ENCODE measurements around the gene TEAD2. TPM values are rescaled to one million over a fixed set of nuclear protein-coding genes. Genes with fewer than 3 reads are reported as not detected.

TEAD2 gene
- total and polyA plus RNA-seq, 3 experiments from 2014 or later: not detected

- Histone ChIP-seq H3K36me3 (ENCODE audit: insufficient read depth, low read length) (no peaks in the 10 kb centered on the region), H3K4me1 (ENCODE audit: insufficient read depth, low read length) (no peaks in the 10 kb centered on the region), H3K27ac (ENCODE audit: low read depth, low read length) (no peak overlapping the region), H3K4me3 (ENCODE audit: low read length) (no peak overlapping the region), H3K27me3 (ENCODE audit: insufficient read depth, low read length, poor library complexity, severe bottlenecking) (no peaks in the 10 kb centered on the region), H3K9me3 (ENCODE audit: low read length) (no peaks in the 10 kb centered on the region)
- H3K36me3 Mint-ChIP-seq: peaks cover 0 to 7% (median 0%) of the 10 kb centered on the region in 3 donors
- peaks cover 5 to 8% (median 7%) of the 10 kb centered on the region in 3 donors for H3K4me1 Mint-ChIP-seq
- ChIA-PET POLR2A (no interaction called here), CTCF (no interaction called here)
- no peaks in the 10 kb centered on the region for H3K9me3 Mint-ChIP-seq
- no peak overlapping the region for H3K27ac Mint-ChIP-seq
- DNase-seq: no peak
- peaks cover 0 to 17% of the 10 kb centered on the region in 2 donors for H3K27me3 Mint-ChIP-seq
- no peak overlapping the region for H3K4me3 Mint-ChIP-seq
Observed at GRCh38 chr19:49349567-49349966, 12.6 kb downstream of the TEAD2 start.

GRCh38 chr19:49348305-49349189, 13.7 kb downstream of the TEAD2 start:
- Histone ChIP-seq H3K27ac (ENCODE audit: low read depth, low read length) (no peak overlapping the region), H3K36me3 (ENCODE audit: insufficient read depth, low read length) (no peaks in the 10 kb centered on the region), H3K4me3 (ENCODE audit: low read length) (no peak overlapping the region), H3K4me1 (ENCODE audit: insufficient read depth, low read length) (no peaks in the 10 kb centered on the region), H3K27me3 (ENCODE audit: insufficient read depth, low read length, poor library complexity, severe bottlenecking) (no peaks in the 10 kb centered on the region), H3K9me3 (ENCODE audit: low read length) (no peaks in the 10 kb centered on the region)
- Mint-ChIP-seq H3K27me3 (peaks cover 0 to 9% of the 10 kb centered on the region in 2 donors), H3K36me3 (peaks cover 0 to 7% (median 0%) of the 10 kb centered on the region in 3 donors), H3K9me3 (no peaks in the 10 kb centered on the region), H3K4me3 (no peak overlapping the region), H3K4me1 (peaks cover 6 to 10% (median 9%) of the 10 kb centered on the region in 3 donors), H3K27ac (peak overlapping the region in 1 of 8 donors; percentile 63)
- POLR2A ChIA-PET: no interaction called here
- CTCF ChIA-PET: no interaction called here
- no peak for DNase-seq

GRCh38 chr19:49347835-49348234, 14.4 kb downstream of the TEAD2 start:
- DNase-seq: no peak
- CTCF ChIA-PET: interaction anchor here (0.9 kb wide), 1 partner anchor 97 kb away, joined by 3 read pairs; no protein-coding TSS in a partner anchor

GRCh38 chr19:49347191-49347590, 15.0 kb downstream of the TEAD2 start:
- H3K4me3 Mint-ChIP-seq: no peak overlapping the region
- Histone ChIP-seq H3K9me3 (ENCODE audit: low read length) (no peaks in the 10 kb centered on the region), H3K4me3 (ENCODE audit: low read length) (no peak overlapping the region), H3K27ac (ENCODE audit: low read depth, low read length) (no peak overlapping the region), H3K36me3 (ENCODE audit: insufficient read depth, low read length) (no peaks in the 10 kb centered on the region), H3K4me1 (ENCODE audit: insufficient read depth, low read length) (no peaks in the 10 kb centered on the region), H3K27me3 (ENCODE audit: insufficient read depth, low read length, poor library complexity, severe bottlenecking) (no peaks in the 10 kb centered on the region)
- no peaks in the 10 kb centered on the region for H3K9me3 Mint-ChIP-seq
- CTCF ChIA-PET: interaction anchor here (0.9 kb wide), 1 partner anchor 96 kb away, joined by 3 read pairs; no protein-coding TSS in a partner anchor
- no peaks in the 10 kb centered on the region for H3K27me3 Mint-ChIP-seq
- peaks cover 0 to 9% (median 4%) of the 10 kb centered on the region in 3 donors for H3K36me3 Mint-ChIP-seq
- no peak overlapping the region for H3K27ac Mint-ChIP-seq
- peaks cover 6 to 12% (median 10%) of the 10 kb centered on the region in 3 donors for H3K4me1 Mint-ChIP-seq
- DNase-seq: no peak
- POLR2A ChIA-PET: no interaction called here

More at GRCh38 chr19:49347835-49348234, 14.4 kb downstream of the TEAD2 start:
- H3K9me3 ChIP-seq (ENCODE audit: low read length): no peaks in the 10 kb centered on the region
- POLR2A ChIA-PET: no interaction called here
- H3K27me3 ChIP-seq (ENCODE audit: insufficient read depth, low read length, poor library complexity, severe bottlenecking): no peaks in the 10 kb centered on the region
- Mint-ChIP-seq H3K4me3 (no peak overlapping the region), H3K9me3 (no peaks in the 10 kb centered on the region), H3K27me3 (peaks cover 0 to 2% of the 10 kb centered on the region in 2 donors), H3K27ac (peak overlapping the region in 1 of 8 donors; percentile 7), H3K4me1 (peaks cover 6 to 10% (median 9%) of the 10 kb centered on the region in 3 donors), H3K36me3 (peaks cover 0 to 8% (median 1%) of the 10 kb centered on the region in 3 donors)
- H3K4me3 ChIP-seq (ENCODE audit: low read length): no peak overlapping the region
- no peak overlapping the region for H3K27ac ChIP-seq (ENCODE audit: low read depth, low read length)
- H3K4me1 ChIP-seq (ENCODE audit: insufficient read depth, low read length): no peaks in the 10 kb centered on the region
- no peaks in the 10 kb centered on the region for H3K36me3 ChIP-seq (ENCODE audit: insufficient read depth, low read length)

- Histone ChIP-seq H3K36me3 (ENCODE audit: insufficient read depth, low read length) (no peaks in the 10 kb centered on the region), H3K4me3 (ENCODE audit: low read length) (no peak overlapping the region), H3K27ac (ENCODE audit: low read depth, low read length) (no peak overlapping the region), H3K9me3 (ENCODE audit: low read length) (no peaks in the 10 kb centered on the region), H3K4me1 (ENCODE audit: insufficient read depth, low read length) (no peaks in the 10 kb centered on the region), H3K27me3 (ENCODE audit: insufficient read depth, low read length, poor library complexity, severe bottlenecking) (no peaks in the 10 kb centered on the region)
- ChIA-PET POLR2A (interaction anchor here (0.7 kb wide), 1 partner anchor 546 kb away, joined by 3 read pairs; no protein-coding TSS in a partner anchor), CTCF (no interaction called here)
- H3K27ac Mint-ChIP-seq: peak overlapping the region; percentile 21 to 96 (median 84)
- peak overlapping the region in 1 of 7 donors; percentile 51 for H3K4me3 Mint-ChIP-seq
- H3K36me3 Mint-ChIP-seq: peaks cover 0 to 19% (median 12%) of the 10 kb centered on the region in 3 donors
- H3K27me3 Mint-ChIP-seq: no peaks in the 10 kb centered on the region
- H3K4me1 Mint-ChIP-seq: peaks cover 17 to 20% (median 18%) of the 10 kb centered on the region in 3 donors
- H3K9me3 Mint-ChIP-seq: no peaks in the 10 kb centered on the region
- no peak for DNase-seq
Observed at GRCh38 chr19:49344505-49345423, 17.5 kb downstream of the TEAD2 start.

- H3K27me3 ChIP-seq (ENCODE audit: insufficient read depth, low read length, poor library complexity, severe bottlenecking): no peaks in the 10 kb centered on the region
- no peaks in the 10 kb centered on the region for H3K4me1 ChIP-seq (ENCODE audit: insufficient read depth, low read length)
- no peaks in the 10 kb centered on the region for H3K27me3 Mint-ChIP-seq
- POLR2A ChIA-PET: no interaction called here
- no peak overlapping the region for H3K27ac ChIP-seq (ENCODE audit: low read depth, low read length)
- no peaks in the 10 kb centered on the region for H3K9me3 Mint-ChIP-seq
- peaks cover 23 to 30% (median 27%) of the 10 kb centered on the region in 3 donors for H3K4me1 Mint-ChIP-seq
- CTCF ChIA-PET: interaction anchor here (1.1 kb wide), 1 partner anchor 42 kb away, joined by 4 read pairs; no protein-coding TSS in a partner anchor
- no peak overlapping the region for H3K4me3 ChIP-seq (ENCODE audit: low read length)
- no peaks in the 10 kb centered on the region for H3K9me3 ChIP-seq (ENCODE audit: low read length)
- peaks cover 10% of the 10 kb centered on the region for H3K36me3 ChIP-seq (ENCODE audit: insufficient read depth, low read length)
- peaks cover 0 to 31% (median 14%) of the 10 kb centered on the region in 3 donors for H3K36me3 Mint-ChIP-seq
- peak overlapping the region in 4 of 8 donors; percentile 7 to 79 (median 50) for H3K27ac Mint-ChIP-seq
- DNase-seq: no peak
- H3K4me3 Mint-ChIP-seq: peak overlapping the region in 1 of 7 donors; percentile 51
Observed at GRCh38 chr19:49343123-49343522, 19.1 kb downstream of the TEAD2 start.

GRCh38 chr19:49342291-49342721, 19.9 kb downstream of the TEAD2 start:
- no peak for DNase-seq
- peaks cover 10% of the 10 kb centered on the region for H3K36me3 ChIP-seq (ENCODE audit: insufficient read depth, low read length)
- Mint-ChIP-seq H3K9me3 (no peaks in the 10 kb centered on the region), H3K36me3 (peaks cover 4 to 37% (median 17%) of the 10 kb centered on the region in 3 donors), H3K4me1 (peaks cover 26 to 36% (median 35%) of the 10 kb centered on the region in 3 donors), H3K27ac (peak overlapping the region in 4 of 8 donors; percentile 2 to 68 (median 30)), H3K27me3 (no peaks in the 10 kb centered on the region), H3K4me3 (no peak overlapping the region)
- H3K27me3 ChIP-seq (ENCODE audit: insufficient read depth, low read length, poor library complexity, severe bottlenecking): no peaks in the 10 kb centered on the region
- CTCF ChIA-PET: no interaction called here
- peaks cover 4% of the 10 kb centered on the region for H3K4me1 ChIP-seq (ENCODE audit: insufficient read depth, low read length)
- POLR2A ChIA-PET: no interaction called here
- no peaks in the 10 kb centered on the region for H3K9me3 ChIP-seq (ENCODE audit: low read length)
- H3K27ac ChIP-seq (ENCODE audit: low read depth, low read length): no peak overlapping the region
- H3K4me3 ChIP-seq (ENCODE audit: low read length): no peak overlapping the region

Measured in CD8-positive, alpha-beta memory T cell (primary cell).